Measurements from ENCODE around the gene RARRES1.

DNA sequence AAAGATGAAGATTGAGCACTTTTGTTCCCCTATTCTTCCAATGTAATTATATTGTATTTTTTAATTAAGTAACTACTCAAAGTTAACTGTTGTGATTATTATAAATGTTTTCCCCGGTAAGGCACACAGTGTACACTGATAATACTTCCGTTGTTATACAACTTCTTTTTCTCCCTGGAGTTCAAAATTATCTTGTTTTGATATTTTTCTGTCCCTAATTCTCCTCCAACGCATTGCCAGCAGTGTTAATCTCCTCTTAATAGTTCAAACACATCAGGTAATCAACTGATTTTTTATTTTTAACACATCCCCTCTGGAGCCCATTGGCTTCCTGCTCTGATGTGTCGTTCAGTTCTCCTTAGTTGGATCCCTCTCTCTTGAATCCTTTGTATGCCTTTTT lies 37.3 kb upstream of the RARRES1 start:
- TF ChIP-seq POLR2AphosphoS5 (IDR thresholded peaks at IDR 0.05) (no peak), POLR2A (IDR thresholded peaks at IDR 0.05) (no peak), EP300 (IDR thresholded peaks at IDR 0.05) (no peak)
- TF ChIP-seq, protein P1, sequence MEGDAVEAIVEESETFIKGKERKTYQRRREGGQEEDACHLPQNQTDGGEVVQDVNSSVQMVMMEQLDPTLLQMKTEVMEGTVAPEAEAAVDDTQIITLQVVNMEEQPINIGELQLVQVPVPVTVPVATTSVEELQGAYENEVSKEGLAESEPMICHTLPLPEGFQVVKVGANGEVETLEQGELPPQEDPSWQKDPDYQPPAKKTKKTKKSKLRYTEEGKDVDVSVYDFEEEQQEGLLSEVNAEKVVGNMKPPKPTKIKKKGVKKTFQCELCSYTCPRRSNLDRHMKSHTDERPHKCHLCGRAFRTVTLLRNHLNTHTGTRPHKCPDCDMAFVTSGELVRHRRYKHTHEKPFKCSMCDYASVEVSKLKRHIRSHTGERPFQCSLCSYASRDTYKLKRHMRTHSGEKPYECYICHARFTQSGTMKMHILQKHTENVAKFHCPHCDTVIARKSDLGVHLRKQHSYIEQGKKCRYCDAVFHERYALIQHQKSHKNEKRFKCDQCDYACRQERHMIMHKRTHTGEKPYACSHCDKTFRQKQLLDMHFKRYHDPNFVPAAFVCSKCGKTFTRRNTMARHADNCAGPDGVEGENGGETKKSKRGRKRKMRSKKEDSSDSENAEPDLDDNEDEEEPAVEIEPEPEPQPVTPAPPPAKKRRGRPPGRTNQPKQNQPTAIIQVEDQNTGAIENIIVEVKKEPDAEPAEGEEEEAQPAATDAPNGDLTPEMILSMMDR (IDR thresholded peaks at IDR 0.05), result no peak
